ENCODE data around the gene PLCD1.
"Not testable (repeated sequence)": the region's sequence is repeated elsewhere in the genome, so short reads cannot be mapped to it uniquely, and the experiment has no call there.

Gene PLCD1

GRCh38 chr3:38029400-38030125 is at the start of gene PLCD1:
PLCD1 (minus strand) TSS chr3:38029642; CDS start chr3:38029539, 103 bp downstream.
- no peak for DNase-seq

GRCh38 chr3:38077073-38077472 is 47.6 kb upstream of the PLCD1 start:
- DNase-seq = not testable (repeated sequence)

GRCh38 chr3:38070013-38070412 is 40.6 kb upstream of the PLCD1 start:
- DNase-seq = no peak

GRCh38 chr3:38067508-38068233 is 38.2 kb upstream of the PLCD1 start:
- no peak for DNase-seq

GRCh38 chr3:38064453-38064852 is 35.0 kb upstream of the PLCD1 start:
- not testable (repeated sequence) for DNase-seq

- DNase-seq = no peak
Observed at GRCh38 chr3:38062809-38063208, 33.4 kb upstream of the PLCD1 start.

GRCh38 chr3:38059591-38059990 is 30.1 kb upstream of the PLCD1 start:
- no peak for DNase-seq

GRCh38 chr3:38059148-38059547 is 29.7 kb upstream of the PLCD1 start:
- DNase-seq = no peak

- DNase-seq = no peak
Observed at GRCh38 chr3:38054499-38055001, 25.1 kb upstream of the PLCD1 start.

GRCh38 chr3:38053813-38054498 is 24.5 kb upstream of the PLCD1 start:
- DNase-seq = not testable (repeated sequence)

GRCh38 chr3:38053286-38053685 is 23.8 kb upstream of the PLCD1 start:
- not testable (repeated sequence) for DNase-seq

GRCh38 chr3:38051131-38051530 is 21.7 kb upstream of the PLCD1 start:
- DNase-seq = no peak

GRCh38 chr3:38049358-38050126 is 20.1 kb upstream of the PLCD1 start:
- DNase-seq = no peak

GRCh38 chr3:38047896-38048295 is 18.5 kb upstream of the PLCD1 start:
- no peak for DNase-seq

GRCh38 chr3:38046821-38047220 is 17.4 kb upstream of the PLCD1 start:
- DNase-seq = no peak

- no peak for DNase-seq
Observed at GRCh38 chr3:38046027-38046426, 16.6 kb upstream of the PLCD1 start.

GRCh38 chr3:38043486-38043885 is 14.0 kb upstream of the PLCD1 start:
- DNase-seq = no peak

GRCh38 chr3:38040401-38040800 is 11.0 kb upstream of the PLCD1 start:
- DNase-seq = no peak

GRCh38 chr3:38039899-38040261 is 10.4 kb upstream of the PLCD1 start:
- DNase-seq = no peak

- no peak for DNase-seq
Observed at GRCh38 chr3:38039101-38039898, 9.9 kb upstream of the PLCD1 start, which contains the start of gene DLEC1. DLEC1 (plus strand) TSS chr3:38039208; CDS start chr3:38039226, 18 bp downstream.

- DNase-seq = no peak
Observed at GRCh38 chr3:38038447-38038911, 9.0 kb upstream of the PLCD1 start.

- DNase-seq = no peak
Observed at GRCh38 chr3:38036906-38037305, 7.5 kb upstream of the PLCD1 start.

Data from NCI-H1048 (cell line).